Astrocyte (in vitro differentiated cells and primary cell): ENCODE measurements around the gene PACRG. TPM values are rescaled to one million over a fixed set of nuclear protein-coding genes. Genes with fewer than 3 reads are reported as not detected.

Source experiments
- DNase-seq: peaks from one replicate; pipeline ENCODE4 v3.0.0-alpha.2; 2010; ENCODE audit warnings: low read depth
- FAIRE-seq: peaks from 2 replicates; lab custom pipeline; 2011; peaks lifted over from hg19 to GRCh38; lab: Jason Lieb, UNC
- H2AFZ ChIP-seq: 2 replicates; pipeline ENCODE4 v1.6.0; 2012; ENCODE audit warnings: low read depth, low read length, inconsistent platforms
- H3K27ac ChIP-seq: 2 replicates; pipeline ENCODE4 v1.5.1; 2011; ENCODE audit warnings: low read depth, low read length, inconsistent platforms
- H3K27me3 ChIP-seq: 2 replicates; pipeline ENCODE4 v1.6.0; 2011; ENCODE audit warnings: low read length, inconsistent platforms; ENCODE audit not compliant: insufficient read depth
- H3K36me3 ChIP-seq: 2 replicates; pipeline ENCODE4 v1.5.1; 2011; ENCODE audit warnings: low read length, inconsistent platforms; ENCODE audit not compliant: insufficient read depth
- H3K4me1 ChIP-seq: 2 replicates; pipeline ENCODE4 v1.5.1; 2011; ENCODE audit warnings: low read length, inconsistent platforms; ENCODE audit not compliant: insufficient read depth
- H3K4me2 ChIP-seq: 2 replicates; pipeline ENCODE4 v1.6.0; 2012; ENCODE audit warnings: low read length, inconsistent platforms
- H3K4me3 ChIP-seq: 2 replicates; pipeline ENCODE4 v1.5.1; 2011; ENCODE audit warnings: low read depth, mild to moderate bottlenecking, low read length, inconsistent platforms; ENCODE audit not compliant: insufficient read depth
- H3K79me2 ChIP-seq: 2 replicates; pipeline ENCODE4 v1.6.0; 2012; ENCODE audit warnings: mild to moderate bottlenecking, low read length, inconsistent platforms; ENCODE audit not compliant: insufficient read depth
- H3K9ac ChIP-seq: 2 replicates; pipeline ENCODE4 v1.6.0; 2012; ENCODE audit warnings: mild to moderate bottlenecking, low read length, inconsistent platforms
- H3K9me3 ChIP-seq: 2 replicates; pipeline ENCODE4 v1.5.1; 2012; ENCODE audit warnings: low read depth, mild to moderate bottlenecking, low read length, inconsistent platforms; ENCODE audit not compliant: insufficient read depth
- H4K20me1 ChIP-seq: 2 replicates; pipeline ENCODE4 v1.6.0; 2012; ENCODE audit warnings: low read length, inconsistent platforms; ENCODE audit not compliant: insufficient read depth
- H3K27ac Mint-ChIP-seq: one replicate; pipeline ENCODE4 v1.8.0; 2021; ENCODE audit warnings: mild to moderate bottlenecking, mixed read lengths; ENCODE audit not compliant: unreplicated experiment
- H3K27me3 Mint-ChIP-seq: one replicate; pipeline ENCODE4 v1.8.0; 2021; ENCODE audit warnings: low read depth, mixed read lengths; ENCODE audit not compliant: unreplicated experiment
- H3K36me3 Mint-ChIP-seq: one replicate; pipeline ENCODE4 v1.8.0; 2021; ENCODE audit warnings: low read depth, mixed read lengths; ENCODE audit not compliant: unreplicated experiment
- H3K4me1 Mint-ChIP-seq: one replicate; pipeline ENCODE4 v1.8.0; 2021; ENCODE audit warnings: low read depth, mixed read lengths; ENCODE audit not compliant: unreplicated experiment
- H3K4me3 Mint-ChIP-seq: one replicate; pipeline ENCODE4 v1.8.0; 2021; ENCODE audit warnings: mild to moderate bottlenecking, moderate library complexity, mixed read lengths; ENCODE audit not compliant: unreplicated experiment
- H3K9me3 Mint-ChIP-seq: one replicate; pipeline ENCODE4 v1.8.0; 2021; ENCODE audit warnings: mild to moderate bottlenecking, mixed read lengths; ENCODE audit not compliant: unreplicated experiment
- EZH2 ChIP-seq: IDR thresholded peaks from 2 replicates; pipeline ENCODE4 v1.6.1; 2012; ENCODE audit warnings: mild to moderate bottlenecking, low read length, inconsistent platforms; ENCODE audit not compliant: insufficient read depth
- total RNA-seq: library from RNA; stranded (reverse); gene quantifications from 2 replicates; pipeline ENCODE4 v1.2.1, GENCODE V29; 2021
- TF ChIP-seq, protein P1 (sequence below): IDR thresholded peaks from 2 replicates; pipeline ENCODE4 v1.5.1; 2011; ENCODE audit warnings: low read depth, mild to moderate bottlenecking, inconsistent platforms, low read length, moderate library complexity; ENCODE audit not compliant: insufficient read depth

PACRG gene
- total RNA-seq, 1 donor from 2014 or later: not detected

GRCh38 chr6:163164175-163164900, 436.6 kb downstream of the PACRG start:
- TF ChIP-seq, protein P1, sequence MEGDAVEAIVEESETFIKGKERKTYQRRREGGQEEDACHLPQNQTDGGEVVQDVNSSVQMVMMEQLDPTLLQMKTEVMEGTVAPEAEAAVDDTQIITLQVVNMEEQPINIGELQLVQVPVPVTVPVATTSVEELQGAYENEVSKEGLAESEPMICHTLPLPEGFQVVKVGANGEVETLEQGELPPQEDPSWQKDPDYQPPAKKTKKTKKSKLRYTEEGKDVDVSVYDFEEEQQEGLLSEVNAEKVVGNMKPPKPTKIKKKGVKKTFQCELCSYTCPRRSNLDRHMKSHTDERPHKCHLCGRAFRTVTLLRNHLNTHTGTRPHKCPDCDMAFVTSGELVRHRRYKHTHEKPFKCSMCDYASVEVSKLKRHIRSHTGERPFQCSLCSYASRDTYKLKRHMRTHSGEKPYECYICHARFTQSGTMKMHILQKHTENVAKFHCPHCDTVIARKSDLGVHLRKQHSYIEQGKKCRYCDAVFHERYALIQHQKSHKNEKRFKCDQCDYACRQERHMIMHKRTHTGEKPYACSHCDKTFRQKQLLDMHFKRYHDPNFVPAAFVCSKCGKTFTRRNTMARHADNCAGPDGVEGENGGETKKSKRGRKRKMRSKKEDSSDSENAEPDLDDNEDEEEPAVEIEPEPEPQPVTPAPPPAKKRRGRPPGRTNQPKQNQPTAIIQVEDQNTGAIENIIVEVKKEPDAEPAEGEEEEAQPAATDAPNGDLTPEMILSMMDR: no peak
- no peak for TF ChIP-seq EZH2
- Histone ChIP-seq H3K9ac (no peak overlapping the region), H3K4me2 (no peak overlapping the region), H3K4me3 (no peak overlapping the region), H3K4me1 (no peaks in the 10 kb centered on the region), H4K20me1 (no peaks in the 10 kb centered on the region), H3K27ac (no peak overlapping the region), H3K79me2 (no peaks in the 10 kb centered on the region), H3K27me3 (no peaks in the 10 kb centered on the region), H3K36me3 (no peaks in the 10 kb centered on the region), H3K9me3 (no peaks in the 10 kb centered on the region), H2AFZ (no peak overlapping the region)
- Mint-ChIP-seq H3K27me3 (no peaks in the 10 kb centered on the region), H3K9me3 (peaks cover 8% of the 10 kb centered on the region), H3K4me1 (no peaks in the 10 kb centered on the region), H3K4me3 (no peak overlapping the region), H3K27ac (no peak overlapping the region), H3K36me3 (no peaks in the 10 kb centered on the region)
- FAIRE-seq (no peak), DNase-seq (no peak)

DNA sequence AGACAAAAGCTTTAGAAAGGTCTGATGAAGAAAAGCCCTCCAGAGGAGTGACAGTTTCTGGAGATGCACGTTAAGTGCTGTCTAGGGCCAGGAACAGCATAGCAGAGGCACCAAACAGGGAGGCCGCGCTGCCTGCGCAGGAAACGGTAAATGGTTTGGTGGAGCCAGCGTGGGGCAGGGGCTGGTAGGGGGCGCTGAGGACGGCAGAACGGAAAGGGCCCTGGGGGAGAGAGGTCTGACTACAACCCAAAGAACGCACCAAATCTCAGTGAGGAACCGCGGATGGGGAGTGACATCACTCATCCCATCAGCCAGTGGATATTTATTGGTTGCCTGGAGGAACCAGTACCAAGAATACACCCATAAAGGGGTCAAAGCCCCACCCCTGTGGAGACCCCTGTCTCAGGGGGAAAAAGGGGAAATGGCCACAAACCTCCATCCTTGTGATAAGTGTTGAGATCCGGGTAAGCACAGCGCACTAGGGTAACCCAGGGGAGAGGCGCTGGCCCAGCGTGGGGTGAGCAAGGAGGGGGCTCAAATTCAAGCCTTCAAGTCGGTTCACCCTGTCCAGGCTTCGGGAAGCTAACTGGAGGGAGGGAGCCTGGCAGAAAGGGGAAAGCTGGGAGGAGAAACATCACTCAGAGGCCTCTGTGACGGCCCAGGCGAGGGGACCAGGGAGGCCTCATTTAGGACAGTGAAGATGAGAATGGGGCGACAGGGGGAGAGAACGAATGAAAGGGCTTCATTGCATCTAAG, 437.6 kb downstream of the PACRG start:
- no peaks in the 10 kb centered on the region for H3K27me3 Mint-ChIP-seq
- peaks cover 8% of the 10 kb centered on the region for H3K9me3 Mint-ChIP-seq
- DNase-seq: no peak
- H4K20me1 ChIP-seq: no peaks in the 10 kb centered on the region
- H3K36me3 ChIP-seq: no peaks in the 10 kb centered on the region
- no peak overlapping the region for H3K27ac ChIP-seq
- no peak for FAIRE-seq
- no peak overlapping the region for H3K4me3 Mint-ChIP-seq
- H2AFZ ChIP-seq: no peak overlapping the region
- TF ChIP-seq, protein P1: no peak
- TF ChIP-seq EZH2: no peak
- no peak overlapping the region for H3K9ac ChIP-seq
- H3K36me3 Mint-ChIP-seq: no peaks in the 10 kb centered on the region
- H3K4me2 ChIP-seq: no peak overlapping the region
- no peaks in the 10 kb centered on the region for H3K79me2 ChIP-seq
- H3K4me1 Mint-ChIP-seq: no peaks in the 10 kb centered on the region
- H3K4me3 ChIP-seq: no peak overlapping the region
- H3K27me3 ChIP-seq: no peaks in the 10 kb centered on the region
- H3K27ac Mint-ChIP-seq: no peak overlapping the region
- H3K9me3 ChIP-seq: no peaks in the 10 kb centered on the region
- no peaks in the 10 kb centered on the region for H3K4me1 ChIP-seq
